Fibroblast of lung (primary cell): ENCODE results near the gene SCMH1.

Experiments
- CTCF ChIP-seq, 2 donors: IDR thresholded peaks in 1 of 2; conservative IDR thresholded peaks in 1 of 2; 1 replicate in 1 of 2; 2 replicates in 1 of 2; pipeline ENCODE4 v1.5.1; 2011 to 2012; ENCODE audit warnings: low read length in 2 of 2, control low read depth in 1 of 2, inconsistent platforms in 1 of 2, low read depth in 1 of 2, mild to moderate bottlenecking in 1 of 2
- EZH2 ChIP-seq: IDR thresholded peaks from 2 replicates; pipeline ENCODE4 v1.5.1; 2012; ENCODE audit warnings: low read length, control low read depth, mild to moderate bottlenecking; ENCODE audit errors: missing control alignments

GRCh38 chr1:41260768-41261167 is 18.7 kb upstream of the SCMH1 start:
- TF ChIP-seq CTCF (conservative IDR thresholded peaks at IDR 0.05 in 1 of 2, IDR thresholded peaks at IDR 0.05 in 1 of 2; ENCODE audit: low read depth in 1 of 2, low read length in 2 of 2) (no peak), EZH2 (no peak)
